Pons (tissue), 1 donor: ENCODE data around the gene MAEA.

ENCODE experiments used
- DNase-seq: peaks from one replicate; pipeline ENCODE4 v3.0.0-alpha.2; 2016; ENCODE audit warnings: low spot score

MAEA gene

DNA sequence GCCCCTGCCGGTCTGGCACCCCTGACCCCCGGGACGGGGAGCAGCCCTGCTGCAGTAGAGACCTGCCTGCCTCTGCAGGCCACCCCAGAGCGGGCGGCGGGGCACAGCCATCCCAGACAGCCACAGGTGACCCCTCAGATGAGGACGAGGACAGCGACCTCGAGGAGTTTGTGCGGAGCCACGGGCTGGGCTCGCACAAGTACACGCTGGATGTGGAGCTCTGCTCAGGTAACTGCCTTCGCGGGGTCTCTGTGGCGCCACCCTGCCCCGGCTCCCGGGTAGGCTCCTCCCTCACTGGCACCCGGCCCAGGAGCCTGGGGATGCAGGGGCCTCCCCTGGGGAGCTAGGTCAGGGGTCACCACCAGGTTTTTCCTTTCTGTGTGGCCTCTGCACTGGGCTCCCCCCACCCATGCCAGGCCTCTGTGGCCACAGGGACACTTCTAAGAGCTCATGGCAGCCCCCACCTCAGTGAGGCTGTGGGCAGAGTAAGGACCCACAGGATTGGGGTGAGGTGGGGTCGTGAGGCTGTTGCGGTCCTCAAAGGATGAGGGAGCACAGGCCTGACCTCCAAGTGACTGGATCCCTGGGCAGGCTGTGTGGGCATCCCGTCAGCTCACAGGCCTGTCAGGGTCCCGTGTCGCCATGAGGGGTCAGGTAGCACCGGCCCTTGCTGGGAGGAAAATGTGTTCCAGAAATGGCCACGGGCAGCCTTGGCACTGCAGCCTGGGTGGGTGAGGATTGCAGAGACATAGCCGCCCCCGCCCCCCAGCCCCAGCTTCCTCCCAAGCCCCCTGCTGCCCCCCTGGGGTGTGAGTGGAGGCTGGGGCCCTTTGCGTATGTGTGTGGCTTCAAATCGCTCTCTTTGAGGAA lies 63.7 kb downstream of the MAEA start:
- DNase-seq: no peak

DNA sequence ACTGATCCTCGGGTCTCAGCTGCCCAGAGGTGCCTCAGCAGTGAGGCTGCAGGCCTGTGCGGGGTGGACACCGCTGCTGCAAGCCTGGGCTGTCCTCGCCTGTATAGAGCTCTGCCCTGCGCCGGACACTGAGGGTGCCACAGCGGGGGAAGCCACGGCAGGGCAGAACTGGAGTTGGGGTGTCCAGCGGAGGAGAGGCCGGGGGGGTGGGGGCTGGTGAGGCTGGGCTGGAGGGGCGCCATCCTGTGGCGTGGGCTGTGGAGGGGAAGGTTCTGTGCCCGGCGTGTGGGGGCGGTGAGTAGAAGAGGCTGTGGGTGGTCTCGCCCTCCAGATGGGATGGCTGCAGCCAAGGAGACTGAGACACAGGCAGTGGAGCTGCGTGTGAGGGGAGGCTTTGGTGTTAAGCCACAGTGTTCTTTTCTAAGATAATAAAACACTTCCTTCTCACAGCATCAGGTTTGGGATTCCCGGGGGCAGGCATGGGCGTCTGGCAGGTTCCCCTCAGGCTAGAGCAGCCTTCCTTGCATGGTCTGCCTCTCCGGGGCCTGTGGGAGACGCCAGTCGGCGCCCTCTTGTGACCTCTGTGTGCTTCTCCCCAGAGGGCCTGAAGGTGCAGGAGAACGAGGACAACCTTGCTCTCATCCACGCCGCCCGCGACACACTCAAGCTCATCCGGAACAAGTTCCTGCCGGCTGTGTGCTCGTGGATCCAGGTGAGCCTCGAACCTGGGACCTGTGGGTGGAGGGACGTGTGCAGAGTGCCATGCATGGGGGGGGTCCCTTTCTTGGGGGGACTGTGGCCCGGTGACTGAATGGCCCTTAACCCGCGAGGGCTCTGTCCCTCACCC lies 64.7 kb downstream of the MAEA start:
- DNase-seq: no peak

DNA sequence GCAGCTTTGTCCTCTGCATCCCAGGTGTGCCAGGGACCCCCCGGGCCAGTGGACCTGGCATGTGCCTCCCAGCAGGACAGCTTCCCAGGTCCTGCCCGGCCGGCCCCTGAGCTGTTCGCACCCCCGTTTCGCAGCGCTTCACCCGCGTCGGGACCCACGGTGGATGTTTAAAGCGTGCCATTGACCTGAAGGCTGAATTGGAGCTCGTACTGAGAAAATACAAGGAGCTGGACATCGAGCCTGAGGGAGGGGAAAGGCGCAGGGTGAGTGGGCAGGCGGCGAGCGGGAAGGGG lies 65.2 kb downstream of the MAEA start:
- no peak for DNase-seq

DNA sequence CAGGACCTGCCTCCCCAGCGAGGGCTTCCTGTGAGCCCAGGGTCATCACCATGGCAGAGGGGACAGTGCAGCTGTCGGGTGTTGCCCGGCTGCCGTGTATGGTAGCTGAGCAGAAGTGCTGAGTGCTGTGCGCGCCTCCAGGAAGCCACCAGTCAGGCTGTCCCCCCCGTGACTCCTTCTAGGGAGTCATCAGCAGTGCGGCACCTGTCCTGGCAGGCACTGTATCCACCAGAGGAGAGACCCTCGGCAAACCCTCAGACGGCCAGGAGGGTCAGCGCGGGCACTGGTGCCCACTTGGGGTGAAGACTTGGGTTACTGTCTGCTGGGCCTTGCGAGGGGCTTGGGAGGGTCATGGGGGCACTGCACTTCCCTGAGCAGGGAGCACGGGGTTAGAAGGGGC lies 65.7 kb downstream of the MAEA start:
- DNase-seq: no peak

DNA sequence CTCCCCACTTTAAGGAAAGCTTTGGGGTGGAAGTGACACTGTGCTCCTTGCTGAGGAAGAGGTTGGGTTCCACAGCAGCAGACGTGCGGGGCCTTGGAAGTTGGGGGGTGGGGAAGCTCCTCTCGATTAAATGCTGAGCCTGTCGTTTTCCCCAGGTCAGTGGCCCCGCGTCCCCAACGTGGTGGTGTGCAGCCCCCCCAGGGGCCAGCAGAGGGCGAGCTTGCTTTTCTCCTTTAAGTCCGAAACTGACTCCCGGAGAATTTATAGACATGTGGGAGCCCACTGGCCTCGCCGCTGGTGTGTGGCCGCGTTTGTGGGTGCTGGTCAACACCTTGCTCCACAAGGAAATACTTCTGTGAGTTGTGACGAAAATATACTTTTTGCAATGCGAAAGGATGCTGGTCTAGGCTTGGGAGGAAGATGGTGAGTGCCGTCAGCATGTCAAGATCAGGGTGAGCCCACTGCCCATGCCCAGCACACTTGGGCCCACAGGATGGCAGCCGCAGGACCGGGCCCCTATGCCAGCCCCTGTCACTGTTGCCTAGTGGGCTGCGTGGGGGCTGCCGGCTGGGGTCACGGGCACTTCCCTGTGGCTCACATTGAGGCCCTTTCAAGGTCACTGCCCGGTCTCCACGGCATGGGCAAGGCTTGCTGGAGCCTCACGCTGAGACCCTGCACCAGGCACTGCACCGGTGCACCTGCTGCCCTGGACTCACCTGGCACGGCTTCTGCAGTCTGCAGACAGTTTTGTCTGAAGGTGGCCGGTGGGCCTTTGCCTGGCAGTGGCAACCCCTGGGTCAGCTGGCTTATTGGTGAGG lies 66.7 kb downstream of the MAEA start:
- DNase-seq: peak; percentile 69

DNA sequence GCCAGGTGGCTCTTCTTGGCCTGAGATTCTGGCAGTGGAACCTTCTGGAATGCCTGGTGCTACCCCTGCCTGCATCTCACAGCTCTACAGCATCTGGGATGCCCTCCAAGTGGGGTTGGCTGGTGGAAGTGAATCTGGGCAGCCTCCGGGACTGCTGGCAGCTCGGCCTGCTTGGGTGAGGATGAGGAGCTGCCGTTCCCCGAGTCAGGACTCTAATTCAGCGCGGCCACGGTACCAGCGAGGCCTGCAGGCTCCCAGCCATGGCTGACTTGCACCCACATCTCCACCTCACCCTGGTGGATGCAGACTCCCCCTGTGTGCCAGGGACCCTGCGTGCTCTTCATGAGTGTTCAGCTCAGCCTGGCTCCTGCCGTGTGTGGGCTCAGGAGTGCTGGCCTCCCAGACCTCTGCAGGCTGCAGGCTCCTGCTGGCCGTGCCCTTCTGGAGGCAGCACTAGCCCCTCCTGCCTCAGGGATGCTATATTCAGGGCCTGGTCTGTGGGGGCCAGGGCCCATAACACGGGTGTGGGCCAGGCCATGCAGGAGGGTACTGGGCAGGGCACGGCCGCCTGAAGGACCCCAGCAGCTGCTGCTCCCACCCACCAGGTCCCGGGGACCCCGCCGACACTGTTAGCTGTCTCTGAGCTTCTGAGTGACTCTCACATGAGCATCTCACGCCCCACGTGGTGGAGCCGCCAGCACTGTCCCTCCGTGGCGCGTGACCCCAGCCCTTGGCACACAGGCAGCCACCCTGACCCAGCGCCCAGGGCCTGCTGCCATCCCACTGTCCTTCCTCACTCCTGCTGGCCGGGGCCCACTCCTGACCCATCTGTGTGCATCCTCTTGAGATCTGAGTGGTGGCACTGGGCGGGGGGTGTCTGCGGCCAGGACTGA lies 67.9 kb downstream of the MAEA start:
- DNase-seq: peak; percentile 53

DNA sequence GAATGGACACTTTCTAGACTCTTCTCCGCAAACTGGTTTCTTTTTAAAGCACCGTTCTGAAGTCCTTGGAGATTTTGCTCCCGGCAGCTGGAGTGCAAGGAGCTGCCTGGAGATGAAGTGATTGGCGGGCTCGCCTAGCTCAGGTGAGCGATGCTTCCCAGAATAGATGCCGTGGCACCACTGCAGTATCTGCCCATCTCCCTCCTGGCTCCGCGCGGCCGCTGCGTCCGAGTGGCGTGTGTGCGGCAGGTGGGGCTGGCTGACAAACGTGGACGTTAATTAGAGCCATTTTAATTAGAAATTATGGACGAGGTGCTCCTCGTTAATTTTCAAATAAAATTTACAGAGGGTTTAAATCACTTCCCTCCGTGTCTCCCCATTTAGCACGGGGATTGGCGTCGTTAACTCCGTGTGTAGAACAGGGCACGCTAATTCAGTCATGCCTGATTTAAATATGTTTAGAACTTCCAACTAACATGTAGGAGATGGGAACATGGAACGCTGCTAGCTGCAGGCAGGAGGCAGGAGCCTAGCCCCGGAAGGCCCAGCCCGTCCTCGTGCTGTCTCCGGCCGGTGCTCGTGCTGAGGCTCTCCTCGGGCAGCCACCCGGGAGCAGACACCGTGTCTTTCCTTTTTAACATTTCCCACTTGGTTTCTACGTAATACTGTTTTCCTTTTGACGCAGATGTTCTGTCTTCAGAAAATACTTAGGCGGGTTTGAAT lies 68.9 kb downstream of the MAEA start:
- no peak for DNase-seq

DNA sequence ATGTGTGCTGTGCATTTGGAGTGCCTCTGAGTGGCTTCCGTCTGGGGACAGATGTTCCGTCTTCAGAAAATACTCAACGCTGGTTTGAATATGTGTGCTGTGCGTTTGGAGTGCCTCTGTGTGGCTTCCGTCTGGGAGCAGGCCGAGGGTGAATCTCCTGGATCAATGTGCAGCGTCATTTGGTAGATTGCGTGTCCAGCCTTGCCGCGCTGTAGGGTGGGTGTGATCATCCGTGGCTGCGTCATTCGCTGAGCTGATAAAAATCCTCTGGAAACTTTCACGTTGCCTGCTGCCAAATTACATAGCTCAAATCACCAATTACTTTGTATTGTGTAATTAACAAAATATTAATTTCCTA lies 69.4 kb downstream of the MAEA start:
- DNase-seq: no peak

DNA sequence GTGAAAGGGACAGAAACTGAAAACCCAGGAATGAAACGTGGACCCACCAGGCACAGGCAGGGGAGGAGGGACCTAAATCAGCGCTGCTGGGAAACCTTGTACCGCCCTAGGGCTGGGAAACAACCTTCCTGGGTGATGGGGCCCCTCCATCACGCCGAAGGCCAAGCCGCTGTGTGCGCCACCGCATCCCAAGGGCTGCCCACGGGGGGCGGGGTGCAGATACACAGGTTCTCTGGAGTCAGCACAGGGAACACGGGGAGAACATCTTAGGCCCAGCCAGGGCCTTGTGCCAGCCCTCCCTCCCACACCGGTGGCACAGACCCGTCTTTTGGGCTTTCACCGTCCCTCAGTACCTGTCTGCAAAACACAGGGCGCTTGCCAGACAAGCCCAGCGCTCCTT lies 70.3 kb downstream of the MAEA start:
- no peak for DNase-seq

DNA sequence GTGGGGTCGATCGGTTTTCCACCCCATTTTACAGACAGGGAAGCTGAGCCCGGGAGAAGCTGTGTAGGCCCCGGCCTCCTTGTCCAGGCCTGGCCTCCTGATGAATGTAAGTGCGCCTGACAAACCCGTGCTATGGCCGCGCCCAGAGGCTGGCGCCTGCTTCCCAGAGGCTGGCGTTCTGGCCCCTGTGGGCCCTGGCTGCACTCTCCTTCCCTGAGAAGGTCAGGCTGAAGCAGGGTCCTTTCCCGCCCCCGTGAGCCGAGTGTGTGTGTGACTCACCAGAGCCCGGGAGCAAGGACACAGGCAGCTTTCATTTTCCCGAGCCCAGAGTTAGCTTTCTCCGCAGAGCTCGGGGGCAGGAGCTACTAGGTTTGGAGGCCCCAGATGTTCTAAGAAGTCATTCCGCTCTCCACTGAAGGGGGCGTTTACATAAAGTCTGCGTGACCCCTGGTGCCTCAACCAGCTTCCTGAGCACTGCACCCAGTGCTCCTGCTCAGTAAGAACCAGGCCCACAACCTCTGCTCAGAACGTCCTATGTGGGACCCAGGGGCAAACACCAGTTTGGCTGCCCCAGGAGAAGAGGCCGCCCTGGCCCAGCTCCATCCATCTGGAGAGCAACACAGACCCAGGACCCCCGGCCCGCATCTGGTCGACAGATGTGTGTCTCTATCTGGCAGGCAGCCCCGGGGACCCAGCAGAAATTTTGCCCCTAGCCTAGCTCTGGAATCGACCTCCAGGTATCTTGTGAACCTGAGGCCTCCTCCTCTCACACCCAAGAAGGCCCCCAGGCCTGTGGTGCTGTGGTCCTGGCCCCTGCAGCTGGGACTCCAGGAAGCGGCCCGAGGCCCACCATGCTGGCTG lies 71.0 kb downstream of the MAEA start:
- DNase-seq: no peak

DNA sequence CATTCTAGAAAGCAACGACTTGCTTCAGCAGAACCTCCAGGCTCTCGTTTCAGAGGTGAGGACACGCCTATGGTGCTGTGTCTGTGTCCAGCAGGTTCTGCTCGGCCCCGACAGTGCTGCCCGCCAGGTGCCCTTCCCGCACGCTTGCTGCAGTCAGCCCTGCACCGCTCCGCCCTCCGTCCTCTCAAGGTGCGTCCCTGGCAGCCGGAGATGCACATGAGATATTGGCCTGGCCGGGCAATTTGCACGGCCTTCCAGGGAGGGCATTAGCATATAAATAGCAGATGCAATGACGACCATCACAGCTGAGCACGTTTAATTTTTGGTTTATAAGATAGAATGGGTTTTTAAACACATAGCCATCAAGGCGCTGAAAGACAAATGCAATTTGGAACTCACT lies 71.7 kb downstream of the MAEA start:
- DNase-seq: no peak

DNA sequence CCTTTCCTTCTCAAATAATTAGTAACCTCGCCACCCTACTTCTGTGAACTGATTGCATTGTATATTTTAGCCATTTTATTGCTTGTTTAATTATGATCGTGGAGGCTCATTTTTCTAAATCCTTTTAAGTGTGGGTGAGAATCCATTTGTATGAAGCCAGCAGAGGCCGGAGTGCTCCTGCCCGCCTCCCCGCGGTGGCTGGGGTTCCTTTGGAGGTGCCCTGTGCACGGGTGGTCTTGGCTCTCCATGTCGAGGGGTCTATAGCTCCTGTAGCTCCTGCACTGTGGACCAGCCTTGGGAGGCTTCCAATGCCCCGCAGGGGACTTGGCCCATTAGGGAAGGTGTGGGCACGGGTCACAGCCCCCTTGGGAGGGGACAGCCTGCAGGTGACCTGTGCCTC lies 72.4 kb downstream of the MAEA start:
- no peak for DNase-seq

DNA sequence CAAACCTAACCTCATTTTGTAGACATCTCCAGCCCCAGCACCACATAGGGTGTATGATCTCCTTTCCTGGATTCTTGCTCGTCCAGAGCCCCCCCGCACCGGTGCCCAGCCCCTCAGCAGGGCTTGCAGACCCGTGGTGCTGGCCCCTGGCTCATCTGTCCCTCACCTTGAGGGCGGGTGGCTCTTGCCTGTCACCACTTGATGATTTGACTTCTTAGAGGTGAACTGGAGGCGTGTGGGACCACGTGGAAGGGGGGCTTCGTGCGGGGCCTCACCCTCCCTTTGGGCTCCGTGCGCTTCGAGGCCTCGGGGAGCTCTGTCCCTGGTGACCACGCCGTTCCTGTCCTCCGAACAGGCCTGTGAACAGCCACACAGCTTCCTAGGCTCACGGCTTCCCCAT lies 72.8 kb downstream of the MAEA start:
- DNase-seq: no peak

DNA sequence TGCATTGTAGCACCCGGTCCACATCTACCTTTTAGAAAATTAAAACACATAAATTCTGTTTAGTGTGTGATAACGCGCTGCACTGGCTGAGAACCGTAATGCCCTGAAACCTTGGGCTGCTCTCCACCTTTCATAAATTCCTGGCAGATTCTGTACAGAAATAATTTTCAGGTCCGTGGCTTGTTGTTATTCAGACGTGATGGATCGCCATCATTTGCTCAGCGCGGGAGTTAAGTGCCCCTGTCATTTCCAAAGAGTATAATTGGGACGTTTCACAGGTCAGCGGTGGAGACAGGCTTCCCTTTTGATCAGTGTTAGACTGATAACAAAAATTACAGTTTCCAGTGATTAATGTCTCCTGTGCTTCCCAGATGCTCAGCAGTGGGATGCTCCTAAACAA lies 73.8 kb downstream of the MAEA start:
- DNase-seq: no peak

DNA sequence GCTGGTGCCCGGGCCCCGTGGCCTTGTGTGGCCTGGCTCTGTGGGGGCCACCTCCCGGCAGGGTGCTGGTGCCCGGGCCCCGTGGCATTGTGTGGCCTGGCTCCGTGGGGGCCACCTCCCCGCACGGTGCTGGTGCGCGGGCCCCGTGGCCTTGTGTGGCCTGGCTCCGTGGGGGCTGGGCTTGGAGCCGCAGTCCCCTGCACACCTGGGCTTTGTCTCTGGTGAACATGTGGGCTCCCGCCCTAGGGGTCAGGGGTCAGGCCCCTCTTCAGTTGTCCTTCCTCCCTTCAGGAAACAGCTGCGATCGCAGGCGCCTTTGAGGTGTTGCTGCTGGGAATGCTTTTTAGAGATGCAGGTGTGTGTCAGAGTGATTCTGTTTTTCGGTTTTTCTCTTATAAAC lies 74.5 kb downstream of the MAEA start:
- no peak for DNase-seq

DNA sequence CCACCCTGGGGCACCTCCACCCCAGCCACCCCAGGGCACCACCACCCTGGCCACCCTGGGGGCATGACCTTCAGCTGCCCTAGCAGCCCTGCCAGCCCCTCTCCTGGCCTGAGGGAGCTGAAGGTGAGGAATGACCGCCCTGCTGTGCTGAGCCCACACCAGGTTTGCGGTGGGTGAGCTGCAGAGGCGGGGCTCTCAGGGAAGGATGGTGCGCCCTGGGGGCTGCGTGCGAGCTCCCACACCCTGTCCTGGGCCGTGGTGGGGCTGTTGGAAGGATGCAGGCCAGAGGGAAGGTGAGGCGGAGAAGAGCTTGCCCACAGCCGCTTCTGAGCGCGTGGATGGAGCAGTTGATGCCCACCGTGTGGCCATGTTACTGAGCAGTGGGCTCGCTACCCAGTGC lies 75.1 kb downstream of the MAEA start:
- DNase-seq: no peak

DNA sequence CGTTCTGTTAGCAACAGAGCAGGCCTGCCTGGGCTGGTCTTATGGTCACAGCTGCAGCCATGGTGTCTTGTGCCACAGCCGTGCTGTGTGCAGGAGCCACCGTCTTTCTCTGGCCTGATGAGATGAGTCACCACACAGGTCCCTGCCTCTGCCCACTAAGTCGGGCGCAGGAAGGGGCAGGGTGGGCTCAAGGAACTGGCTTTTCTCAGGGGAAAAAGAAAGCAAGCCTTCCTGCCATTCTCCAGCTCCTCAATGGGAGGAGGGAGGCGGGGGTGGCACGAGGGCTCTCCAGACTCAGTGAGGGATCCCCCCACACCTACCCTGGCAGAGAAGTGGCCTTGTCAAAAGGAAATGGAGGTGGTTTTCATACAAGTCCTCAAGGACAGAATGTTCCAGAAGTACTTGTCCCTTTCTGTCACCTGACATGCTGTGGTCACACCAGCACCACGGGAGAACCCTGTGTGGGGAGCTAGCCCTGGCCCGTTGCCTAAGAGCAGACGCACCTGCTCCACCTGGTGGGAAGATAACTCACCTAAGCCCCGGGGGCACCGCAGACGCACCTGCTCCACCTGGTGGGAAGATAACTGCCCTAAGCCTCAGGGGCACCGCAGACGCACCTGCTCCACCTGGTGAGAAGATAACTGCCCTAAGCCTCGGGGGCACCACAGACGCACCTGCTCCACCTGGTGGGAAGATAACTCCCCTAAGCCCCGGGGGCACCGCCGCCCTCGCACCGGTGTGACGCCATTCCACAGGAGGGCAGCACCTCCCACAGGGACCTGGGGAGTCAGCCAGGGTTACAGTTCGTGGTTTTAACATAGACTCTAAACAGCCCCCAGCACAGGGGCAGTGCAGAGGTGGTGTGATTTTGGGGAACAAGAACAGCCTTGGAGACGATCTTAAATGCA lies 75.8 kb downstream of the MAEA start:
- no peak for DNase-seq

DNA sequence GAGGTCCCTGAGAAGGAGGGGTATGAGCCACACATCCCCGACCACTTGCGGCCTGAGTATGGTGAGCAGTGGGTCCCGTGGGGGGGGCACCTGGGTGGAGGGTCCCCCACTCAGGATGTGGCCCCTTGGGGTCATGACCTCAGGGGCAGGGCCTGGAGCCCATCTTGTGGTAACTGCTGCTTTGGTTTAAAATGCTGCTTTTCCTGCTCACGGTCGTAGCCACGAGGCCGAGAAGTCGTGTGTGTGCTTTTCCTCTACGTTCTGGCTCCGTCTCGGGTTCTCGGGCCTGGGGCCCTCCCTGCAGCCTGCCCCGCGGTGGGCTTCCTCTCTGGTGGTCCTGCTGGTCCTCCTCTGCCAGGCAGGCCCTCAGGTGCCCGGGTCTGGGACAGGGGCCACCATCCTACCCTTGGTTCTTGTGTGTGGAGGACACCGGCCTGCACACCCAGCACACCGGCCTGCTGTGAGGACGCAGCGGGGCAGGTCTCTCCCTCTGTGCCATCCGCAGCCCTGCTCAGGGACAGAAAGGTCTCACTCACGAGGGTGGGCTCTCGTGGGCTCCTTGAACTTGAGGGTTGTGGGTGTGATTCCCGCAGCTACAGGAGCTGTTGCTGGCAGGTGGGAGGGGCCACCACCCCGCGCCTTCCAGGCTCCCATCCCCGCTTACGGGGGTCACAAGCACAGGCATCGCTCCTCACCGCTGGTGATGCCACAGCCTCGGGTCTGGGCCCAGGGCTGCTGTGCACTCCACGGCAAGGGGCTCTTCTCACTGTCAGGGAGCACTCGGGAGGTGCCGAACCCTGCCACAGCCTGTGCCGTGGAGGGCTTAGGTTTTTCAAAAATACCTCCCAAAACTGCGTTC lies 76.9 kb downstream of the MAEA start:
- DNase-seq: no peak
